HepG2 (cell line): ENCODE data around the gene RPLP2. TPM values are rescaled to one million over a fixed set of nuclear protein-coding genes. Genes with fewer than 3 reads are reported as not detected.
A peak's percentile ranks its signal among the peaks of the same experiment; 100 is the strongest.

Experiments
- FOXJ3 ChIP-seq: sonication (generic); formaldehyde crosslinking; IDR thresholded peaks from 2 replicates; pipeline ENCODE4 v1.4.0; 2020; ENCODE audit warnings: missing genetic modification reagents, mild to moderate bottlenecking, borderline replicate concordance
- IRF2 ChIP-seq: IDR thresholded peaks from 2 replicates; pipeline ENCODE4 v1.6.1; 2018; ENCODE audit warnings: missing genetic modification reagents, missing compliant biosample characterization
- ISL2 ChIP-seq: sonication (generic); formaldehyde crosslinking; IDR thresholded peaks from 2 replicates; pipeline ENCODE4 v1.5.0; 2020; ENCODE audit warnings: missing genetic modification reagents
- MIXL1 ChIP-seq: IDR thresholded peaks from 2 replicates; pipeline ENCODE4 v1.6.1; 2016
- RFX3 ChIP-seq: IDR thresholded peaks from 2 replicates; pipeline ENCODE4 v1.6.1; 2016; ENCODE audit warnings: missing biosample characterization, missing genetic modification reagents
- RFX5 ChIP-seq: IDR thresholded peaks from 2 replicates; pipeline ENCODE4 v1.6.1; 2011; ENCODE audit warnings: low read depth, low read length, improper control_type of control experiment
- SNAPC2 ChIP-seq: sonication (generic); formaldehyde crosslinking; IDR thresholded peaks from 2 replicates; pipeline ENCODE4 v1.8.1; 2022; ENCODE audit warnings: mild to moderate bottlenecking, missing genetic modification reagents
- SUZ12 ChIP-seq: fragments of 150-350 bp; IDR thresholded peaks from 2 replicates; pipeline ENCODE4 v1.6.1; 2014; ENCODE audit warnings: low read depth, low read length
- ZBTB21 ChIP-seq: sonication (generic); formaldehyde crosslinking; IDR thresholded peaks from 2 replicates; pipeline ENCODE4 v1.4.0; 2020; ENCODE audit warnings: missing genetic modification reagents
- ZFP41 ChIP-seq: sonication (generic); formaldehyde crosslinking; IDR thresholded peaks from 2 replicates; pipeline ENCODE4 v1.4.0; 2020; ENCODE audit warnings: mild to moderate bottlenecking, missing genetic modification reagents, borderline replicate concordance
- ZNF619 ChIP-seq: sonication (generic); formaldehyde crosslinking; IDR thresholded peaks from 2 replicates; pipeline ENCODE4 v1.4.0; 2020; ENCODE audit warnings: mild to moderate bottlenecking, missing genetic modification reagents
- polyA plus RNA-seq, 8 experiments: library from polyadenylated mRNA; depleted of rRNA in 3 of 8; stranded (reverse) in 7 of 8; unstranded in 1 of 8; fragments of >200 nt; fragmentation: Illumina TruSeq in 4 of 8; extraction: Trizol in 4 of 8; gene quantifications; 2 replicates each; pipeline versions ENCODE4 v1.2.1 to v1.2.3, GENCODE V29; 2011 to 2016; ENCODE audit warnings: low read depth in 4 of 8, missing spikeins in 1 of 8, mixed read lengths in 1 of 8; ENCODE audit not compliant: insufficient read depth in 1 of 8
- total RNA-seq, 5 experiments: library from RNA; depleted of rRNA; stranded (reverse); fragments of >200 nt; fragmentation: Illumina TruSeq; extraction: Trizol; gene quantifications; 2 replicates each; pipeline ENCODE4 v1.2.3, GENCODE V29; 2016; ENCODE audit warnings: low read depth in 1 of 5
- TF ChIP-seq, protein P1 (sequence below): sonication (generic); formaldehyde crosslinking; IDR thresholded peaks from 2 replicates; pipeline ENCODE4 v1.8.1; 2022; ENCODE audit warnings: mild to moderate bottlenecking, missing genetic modification reagents
- TF ChIP-seq, protein P2 (sequence below): IDR thresholded peaks from 2 replicates; pipeline ENCODE4 v1.4.0; 2020; ENCODE audit warnings: mild to moderate bottlenecking, missing genetic modification reagents
- TF ChIP-seq, protein P3 (sequence below), 2 experiments: sonication (generic) in 1 of 2; formaldehyde crosslinking in 1 of 2; IDR thresholded peaks; 2 replicates each; pipeline versions ENCODE4 v1.6.1 to v1.9.0; 2014 to 2022; ENCODE audit warnings: antibody characterized with exemption in 1 of 2, borderline replicate concordance in 1 of 2, inconsistent platforms in 1 of 2, low read depth in 1 of 2, missing genetic modification reagents in 1 of 2
- TF ChIP-seq, protein P4 (sequence below): sonication (generic); formaldehyde crosslinking; IDR thresholded peaks from 2 replicates; pipeline ENCODE4 v1.4.0; 2020; ENCODE audit warnings: missing genetic modification reagents, borderline replicate concordance

RPLP2 gene
- total and polyA plus RNA-seq, 2 of the 13 experiments (the other 11 are each of a cell fraction or from before 2014, with no cell fraction given) = 978 to 2,106 TPM

DNA sequence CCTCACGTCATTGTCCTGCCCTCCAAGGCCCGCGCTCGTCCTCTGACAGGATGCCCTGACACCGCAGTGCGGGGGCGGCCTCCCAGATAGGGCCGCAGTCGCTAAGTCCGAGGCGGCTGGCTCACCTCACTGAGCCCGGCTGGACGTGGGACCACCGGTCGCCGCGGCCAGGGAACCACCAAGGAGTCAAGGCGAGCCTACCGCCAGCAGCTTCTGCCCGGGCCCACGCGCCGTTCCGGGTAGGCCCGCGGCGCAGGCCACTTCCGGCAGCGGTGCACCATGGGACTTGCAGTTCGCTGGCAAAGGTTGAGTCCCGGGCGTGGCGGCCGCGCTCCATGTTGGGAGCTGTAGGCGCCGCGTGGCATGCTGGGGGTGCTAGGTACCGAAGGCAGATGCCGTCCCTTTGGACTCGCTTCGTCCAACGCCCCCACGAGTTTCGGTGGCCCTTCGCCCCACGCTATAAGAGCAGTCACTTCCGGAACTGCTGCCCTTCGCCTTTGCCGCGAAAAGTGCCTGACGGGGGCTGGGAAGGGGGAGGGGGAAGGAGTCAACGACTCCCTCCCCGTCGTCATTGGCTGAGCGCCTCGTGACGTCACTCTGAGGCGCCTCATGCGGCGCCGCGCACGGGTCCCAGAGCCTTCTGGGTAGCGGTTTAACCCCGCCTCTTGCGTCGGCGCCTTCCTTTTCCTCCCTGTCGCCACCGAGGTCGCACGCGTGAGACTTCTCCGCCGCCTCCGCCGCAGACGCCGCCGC, at the start of gene RPLP2 (continued):
- TF ChIP-seq ZFP41 (CRISPR knock-in tag) = no peak
- peak; percentile 30 for TF ChIP-seq ISL2 (CRISPR knock-in tag)
- TF ChIP-seq SNAPC2 (CRISPR knock-in tag) = no peak
- TF ChIP-seq, protein P1, sequence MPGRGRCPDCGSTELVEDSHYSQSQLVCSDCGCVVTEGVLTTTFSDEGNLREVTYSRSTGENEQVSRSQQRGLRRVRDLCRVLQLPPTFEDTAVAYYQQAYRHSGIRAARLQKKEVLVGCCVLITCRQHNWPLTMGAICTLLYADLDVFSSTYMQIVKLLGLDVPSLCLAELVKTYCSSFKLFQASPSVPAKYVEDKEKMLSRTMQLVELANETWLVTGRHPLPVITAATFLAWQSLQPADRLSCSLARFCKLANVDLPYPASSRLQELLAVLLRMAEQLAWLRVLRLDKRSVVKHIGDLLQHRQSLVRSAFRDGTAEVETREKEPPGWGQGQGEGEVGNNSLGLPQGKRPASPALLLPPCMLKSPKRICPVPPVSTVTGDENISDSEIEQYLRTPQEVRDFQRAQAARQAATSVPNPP (CRISPR knock-in tag) = peak; percentile 88
- TF ChIP-seq, protein P2, sequence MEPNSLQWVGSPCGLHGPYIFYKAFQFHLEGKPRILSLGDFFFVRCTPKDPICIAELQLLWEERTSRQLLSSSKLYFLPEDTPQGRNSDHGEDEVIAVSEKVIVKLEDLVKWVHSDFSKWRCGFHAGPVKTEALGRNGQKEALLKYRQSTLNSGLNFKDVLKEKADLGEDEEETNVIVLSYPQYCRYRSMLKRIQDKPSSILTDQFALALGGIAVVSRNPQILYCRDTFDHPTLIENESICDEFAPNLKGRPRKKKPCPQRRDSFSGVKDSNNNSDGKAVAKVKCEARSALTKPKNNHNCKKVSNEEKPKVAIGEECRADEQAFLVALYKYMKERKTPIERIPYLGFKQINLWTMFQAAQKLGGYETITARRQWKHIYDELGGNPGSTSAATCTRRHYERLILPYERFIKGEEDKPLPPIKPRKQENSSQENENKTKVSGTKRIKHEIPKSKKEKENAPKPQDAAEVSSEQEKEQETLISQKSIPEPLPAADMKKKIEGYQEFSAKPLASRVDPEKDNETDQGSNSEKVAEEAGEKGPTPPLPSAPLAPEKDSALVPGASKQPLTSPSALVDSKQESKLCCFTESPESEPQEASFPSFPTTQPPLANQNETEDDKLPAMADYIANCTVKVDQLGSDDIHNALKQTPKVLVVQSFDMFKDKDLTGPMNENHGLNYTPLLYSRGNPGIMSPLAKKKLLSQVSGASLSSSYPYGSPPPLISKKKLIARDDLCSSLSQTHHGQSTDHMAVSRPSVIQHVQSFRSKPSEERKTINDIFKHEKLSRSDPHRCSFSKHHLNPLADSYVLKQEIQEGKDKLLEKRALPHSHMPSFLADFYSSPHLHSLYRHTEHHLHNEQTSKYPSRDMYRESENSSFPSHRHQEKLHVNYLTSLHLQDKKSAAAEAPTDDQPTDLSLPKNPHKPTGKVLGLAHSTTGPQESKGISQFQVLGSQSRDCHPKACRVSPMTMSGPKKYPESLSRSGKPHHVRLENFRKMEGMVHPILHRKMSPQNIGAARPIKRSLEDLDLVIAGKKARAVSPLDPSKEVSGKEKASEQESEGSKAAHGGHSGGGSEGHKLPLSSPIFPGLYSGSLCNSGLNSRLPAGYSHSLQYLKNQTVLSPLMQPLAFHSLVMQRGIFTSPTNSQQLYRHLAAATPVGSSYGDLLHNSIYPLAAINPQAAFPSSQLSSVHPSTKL (CRISPR knock-in tag) = peak; percentile 7
- TF ChIP-seq ZNF619 (CRISPR knock-in tag) = peak; percentile 74; the same call in 1 of the 2 replicates
- TF ChIP-seq, protein P3, sequence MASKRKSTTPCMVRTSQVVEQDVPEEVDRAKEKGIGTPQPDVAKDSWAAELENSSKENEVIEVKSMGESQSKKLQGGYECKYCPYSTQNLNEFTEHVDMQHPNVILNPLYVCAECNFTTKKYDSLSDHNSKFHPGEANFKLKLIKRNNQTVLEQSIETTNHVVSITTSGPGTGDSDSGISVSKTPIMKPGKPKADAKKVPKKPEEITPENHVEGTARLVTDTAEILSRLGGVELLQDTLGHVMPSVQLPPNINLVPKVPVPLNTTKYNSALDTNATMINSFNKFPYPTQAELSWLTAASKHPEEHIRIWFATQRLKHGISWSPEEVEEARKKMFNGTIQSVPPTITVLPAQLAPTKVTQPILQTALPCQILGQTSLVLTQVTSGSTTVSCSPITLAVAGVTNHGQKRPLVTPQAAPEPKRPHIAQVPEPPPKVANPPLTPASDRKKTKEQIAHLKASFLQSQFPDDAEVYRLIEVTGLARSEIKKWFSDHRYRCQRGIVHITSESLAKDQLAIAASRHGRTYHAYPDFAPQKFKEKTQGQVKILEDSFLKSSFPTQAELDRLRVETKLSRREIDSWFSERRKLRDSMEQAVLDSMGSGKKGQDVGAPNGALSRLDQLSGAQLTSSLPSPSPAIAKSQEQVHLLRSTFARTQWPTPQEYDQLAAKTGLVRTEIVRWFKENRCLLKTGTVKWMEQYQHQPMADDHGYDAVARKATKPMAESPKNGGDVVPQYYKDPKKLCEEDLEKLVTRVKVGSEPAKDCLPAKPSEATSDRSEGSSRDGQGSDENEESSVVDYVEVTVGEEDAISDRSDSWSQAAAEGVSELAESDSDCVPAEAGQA (IDR thresholded peaks at IDR 0.05; ENCODE audit: low read depth) = peak; percentile 59
- TF ChIP-seq, protein P3 (CRISPR knock-in tag; IDR thresholded peaks at IDR 0.05; ENCODE audit: borderline replicate concordance) = no peak
- no peak for TF ChIP-seq RFX3 (CRISPR knock-in tag)
- TF ChIP-seq IRF2 (CRISPR knock-in tag) = peak; percentile 96
- peak; percentile 35; the same call in 1 of the 2 replicates for TF ChIP-seq MIXL1 (CRISPR knock-in tag)
- TF ChIP-seq RFX5 = peak; percentile 80
- TF ChIP-seq FOXJ3 (CRISPR knock-in tag) = no peak; the same call in 1 of the 2 replicates
- TF ChIP-seq ZBTB21 (CRISPR knock-in tag) = peak; percentile 80
- TF ChIP-seq, protein P4, sequence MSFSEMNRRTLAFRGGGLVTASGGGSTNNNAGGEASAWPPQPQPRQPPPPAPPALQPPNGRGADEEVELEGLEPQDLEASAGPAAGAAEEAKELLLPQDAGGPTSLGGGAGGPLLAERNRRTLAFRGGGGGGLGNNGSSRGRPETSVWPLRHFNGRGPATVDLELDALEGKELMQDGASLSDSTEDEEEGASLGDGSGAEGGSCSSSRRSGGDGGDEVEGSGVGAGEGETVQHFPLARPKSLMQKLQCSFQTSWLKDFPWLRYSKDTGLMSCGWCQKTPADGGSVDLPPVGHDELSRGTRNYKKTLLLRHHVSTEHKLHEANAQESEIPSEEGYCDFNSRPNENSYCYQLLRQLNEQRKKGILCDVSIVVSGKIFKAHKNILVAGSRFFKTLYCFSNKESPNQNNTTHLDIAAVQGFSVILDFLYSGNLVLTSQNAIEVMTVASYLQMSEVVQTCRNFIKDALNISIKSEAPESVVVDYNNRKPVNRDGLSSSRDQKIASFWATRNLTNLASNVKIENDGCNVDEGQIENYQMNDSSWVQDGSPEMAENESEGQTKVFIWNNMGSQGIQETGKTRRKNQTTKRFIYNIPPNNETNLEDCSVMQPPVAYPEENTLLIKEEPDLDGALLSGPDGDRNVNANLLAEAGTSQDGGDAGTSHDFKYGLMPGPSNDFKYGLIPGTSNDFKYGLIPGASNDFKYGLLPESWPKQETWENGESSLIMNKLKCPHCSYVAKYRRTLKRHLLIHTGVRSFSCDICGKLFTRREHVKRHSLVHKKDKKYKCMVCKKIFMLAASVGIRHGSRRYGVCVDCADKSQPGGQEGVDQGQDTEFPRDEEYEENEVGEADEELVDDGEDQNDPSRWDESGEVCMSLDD = 0 out of 2 replicates have a peak, but pooled peaks have one; percentile 12
- peak; percentile 60 for TF ChIP-seq SUZ12
